Heart left ventricle (tissue), 13 donors: ENCODE data around the gene MED10.

ENCODE experiments used
- POLR2A ChIP-seq, 2 donors: fragments of 450-650 bp; IDR thresholded peaks; one replicate each; pipeline ENCODE4 v1.6.1; 2017; ENCODE audit warnings: antibody characterized with exemption in 2 of 2, mild to moderate bottlenecking in 2 of 2, moderate library complexity in 2 of 2
- TF ChIP-seq, protein P1 (sequence below), 12 donors: fragments of 200-600 bp; sonication (generic) in 4 of 12; IDR thresholded peaks; one replicate each; pipeline versions ENCODE4 v1.5.0 to v1.8.0; 2018 to 2022; ENCODE audit warnings: antibody characterized with exemption in 12 of 12, mild to moderate bottlenecking in 5 of 12
- donor health status: ischemic (EF 13 %, LVEDD 7.1; RV severe dilation, severe dysfunction).
- donor health status: DM: no; HTN: yes; CAD: no.
- donor health status: DM: no; HTN: no; CAD: no.
- donor health status: ischemic (EF 25% LVEDD 6.9; RV normal size, moderate dysfunction).
- donor health status: ischemic (EF 25% LVEDD 5.7; RV mildly dilated, moderate dysfunction).
- donor health status: ischemic (EF 35%, LVEDD 5.7; RV mildly dilated, moderate dysfunction).
- donor health status: nonischemic (EF 11% LVEDD 7.7; RV severe dilation, severe dysfunction).
- donor health status: DM: yes; HTN: yes; CAD: no.
- donor health status: PGD.
- donor health status: ischemic (EF 29% LVEDD 5.4; RV normal size, mild dysfunction).
- donor health status: nonischemic (EF 23%, LVEDD 6.1; RV moderate dilation, normal function).

- TF ChIP-seq, protein P1, sequence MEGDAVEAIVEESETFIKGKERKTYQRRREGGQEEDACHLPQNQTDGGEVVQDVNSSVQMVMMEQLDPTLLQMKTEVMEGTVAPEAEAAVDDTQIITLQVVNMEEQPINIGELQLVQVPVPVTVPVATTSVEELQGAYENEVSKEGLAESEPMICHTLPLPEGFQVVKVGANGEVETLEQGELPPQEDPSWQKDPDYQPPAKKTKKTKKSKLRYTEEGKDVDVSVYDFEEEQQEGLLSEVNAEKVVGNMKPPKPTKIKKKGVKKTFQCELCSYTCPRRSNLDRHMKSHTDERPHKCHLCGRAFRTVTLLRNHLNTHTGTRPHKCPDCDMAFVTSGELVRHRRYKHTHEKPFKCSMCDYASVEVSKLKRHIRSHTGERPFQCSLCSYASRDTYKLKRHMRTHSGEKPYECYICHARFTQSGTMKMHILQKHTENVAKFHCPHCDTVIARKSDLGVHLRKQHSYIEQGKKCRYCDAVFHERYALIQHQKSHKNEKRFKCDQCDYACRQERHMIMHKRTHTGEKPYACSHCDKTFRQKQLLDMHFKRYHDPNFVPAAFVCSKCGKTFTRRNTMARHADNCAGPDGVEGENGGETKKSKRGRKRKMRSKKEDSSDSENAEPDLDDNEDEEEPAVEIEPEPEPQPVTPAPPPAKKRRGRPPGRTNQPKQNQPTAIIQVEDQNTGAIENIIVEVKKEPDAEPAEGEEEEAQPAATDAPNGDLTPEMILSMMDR (IDR thresholded peaks at IDR 0.05) = no peak
- TF ChIP-seq POLR2A (IDR thresholded peaks at IDR 0.05) = no peak
Observed at GRCh38 chr5:6371079-6371810, 7.1 kb downstream of the MED10 start.
